Ovary (tissue), 9 donors: ENCODE results near the gene DTNBP1. TPM values are rescaled to one million over a fixed set of nuclear protein-coding genes. Genes with fewer than 3 reads are reported as not detected.

Experiments used
- DNase-seq, 5 donors: peaks; one replicate each; pipeline ENCODE4 v3.0.0-alpha.2; 2019 to 2020
- H3K27ac ChIP-seq, 2 donors: fragments of 200-600 bp; one replicate each; pipeline versions ENCODE4 v1.5.1 to v1.8.0; 2019 to 2022
- H3K27me3 ChIP-seq: fragments of 200-600 bp; one replicate; pipeline ENCODE4 v1.8.0; 2022
- H3K36me3 ChIP-seq: fragments of 200-600 bp; sonication (generic); one replicate; pipeline ENCODE4 v1.5.1; 2019
- H3K4me1 ChIP-seq: one replicate; pipeline ENCODE4 v1.8.1; 2013; ENCODE audit warnings: mild to moderate bottlenecking, moderate library complexity; ENCODE audit not compliant: insufficient read depth
- H3K4me3 ChIP-seq: fragments of 200-600 bp; sonication (generic); one replicate; pipeline ENCODE4 v1.5.1; 2017
- H3K9me3 ChIP-seq, 2 donors: fragments of 200-600 bp in 1 of 2; sonication (generic) in 1 of 2; one replicate each; pipeline versions ENCODE4 v1.5.1 to v1.8.1; 2013 to 2019; ENCODE audit warnings: mild to moderate bottlenecking in 1 of 2, moderate library complexity in 1 of 2
- EP300 ChIP-seq: sonication (generic); formaldehyde crosslinking; IDR thresholded peaks from one replicate; pipeline ENCODE4 v1.6.1; 2017; ENCODE audit warnings: antibody characterized with exemption
- POLR2A ChIP-seq: fragments of 450-650 bp; IDR thresholded peaks from one replicate; pipeline ENCODE4 v1.6.1; 2017; ENCODE audit warnings: antibody characterized with exemption, mild to moderate bottlenecking, moderate library complexity
- WGBS, 3 donors: extraction: QIAGEN DNeasy Blood & Tissue Kit in 1 of 3; methylation state at CpG; one replicate each; pipeline versions ENCODE4 v1.1.5 to v1.1.7; 2013 to 2017; 5-methylcytosine and 5-hydroxymethylcytosine counted together
- intact Hi-C, 4 donors: fragments of 100-400 bp; cut with DNase I; formaldehyde crosslinking; loops; one replicate each; pipeline versions ENCODE4 v1.11.0 to v1.15.1; 2022 to 2023
- polyA plus RNA-seq, 2 donors: library from polyadenylated mRNA; stranded (reverse); fragments of 200-250 nt in 1 of 2; fragments of 350-450 nt in 1 of 2; fragmentation: Illumina TruSeq in 1 of 2; extraction: RNeasy Lipid Tissue Mini Kit (QIAGEN cat#74804) in 1 of 2; gene quantifications; one replicate each; pipeline ENCODE4 v1.2.3, GENCODE V29; 2013 to 2014
- total RNA-seq, 7 donors: library from RNA; depleted of rRNA in 2 of 7; stranded (reverse); fragments of >200 nt in 2 of 7; fragmentation: NEBNext Ultra II Directional in 3 of 7; extraction: Animal tissue kit (Norgen Biotek cat#: 25700) in 3 of 7; gene quantifications; one replicate each; pipeline versions ENCODE4 v1.1.0 to v1.2.4, GENCODE V29; 2016 to 2023
- TF ChIP-seq, protein P1 (sequence below), 3 donors: fragments of 450-650 bp in 2 of 3; fragments of 200-600 bp in 1 of 3; IDR thresholded peaks; one replicate each; pipeline versions ENCODE4 v1.5.1 to v1.8.0; 2016 to 2022; ENCODE audit warnings: antibody characterized with exemption in 3 of 3, mild to moderate bottlenecking in 1 of 3
- donor health status: DM: no; HTN: no; CAD: no; lungs with moderate emphysema.
- donor health status: DM: no; HTN: no; CAD: no.
- donor health status: Bipolar disorder and iron deficiency.
- donor health status: DM: yes; HTN: yes; CAD: no.
- donor health status: DM: no; HTN: no; CAD: no.
- donor health status: DM: yes; HTN: yes; CAD: no.

DTNBP1 gene
- total and polyA plus RNA-seq, 9 donors: 11.0 to 21.4 (median 15.6) TPM

DNA sequence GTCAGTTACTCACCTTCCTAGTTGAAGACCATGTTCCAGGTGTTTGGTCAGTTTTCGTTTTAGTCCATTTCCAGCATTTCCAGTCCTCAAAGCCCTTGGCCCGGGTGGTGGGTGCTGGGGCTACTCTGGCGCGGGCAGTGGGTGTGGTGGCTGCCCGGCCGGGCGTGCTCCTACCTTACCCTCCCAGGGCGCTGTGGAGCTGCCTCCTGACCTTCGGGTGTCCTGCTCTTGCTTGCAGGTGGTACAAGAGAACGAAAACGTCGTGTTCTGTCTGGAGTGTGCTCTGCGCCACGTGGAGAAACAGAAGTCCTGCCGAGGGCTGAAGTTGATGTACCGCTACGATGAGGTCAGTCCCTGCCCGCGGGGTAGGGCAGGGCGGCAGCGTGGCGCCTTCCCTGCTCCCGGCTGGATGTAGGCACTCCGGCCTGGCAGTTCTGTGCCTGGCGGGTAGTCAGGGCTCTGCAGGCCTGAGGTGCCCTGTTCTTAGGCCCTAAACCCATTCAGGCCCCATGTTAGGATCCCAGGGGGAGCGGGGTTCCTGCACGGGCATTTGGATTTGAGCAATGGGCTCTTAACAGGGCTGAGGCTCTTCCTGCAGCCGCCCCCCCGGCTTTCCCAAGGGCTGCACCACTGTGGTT, 145.8 kb downstream of the DTNBP1 start:
- H3K36me3 ChIP-seq: no peaks in the 10 kb centered on the region

GRCh38 chr6:15516378-15516777, 146.4 kb downstream of the DTNBP1 start:
- Histone ChIP-seq H3K4me1 (no peaks in the 10 kb centered on the region), H3K4me3 (no peak overlapping the region), H3K36me3 (no peaks in the 10 kb centered on the region), H3K27me3 (no peaks in the 10 kb centered on the region), H3K9me3 (no peaks in the 10 kb centered on the region), H3K27ac (no peak overlapping the region)
- no peak for DNase-seq
- WGBS, 3 donors: 95 to 96% (median 96%) methylated on average over 13 of the region's 13 CpGs
- intact Hi-C loops: loop anchor here in 1 of 4 donors (10.0 kb wide), 1 partner anchor 108 kb away; no protein-coding TSS in a partner anchor
- TF ChIP-seq EP300 (no peak), POLR2A (no peak)
- TF ChIP-seq, protein P1, sequence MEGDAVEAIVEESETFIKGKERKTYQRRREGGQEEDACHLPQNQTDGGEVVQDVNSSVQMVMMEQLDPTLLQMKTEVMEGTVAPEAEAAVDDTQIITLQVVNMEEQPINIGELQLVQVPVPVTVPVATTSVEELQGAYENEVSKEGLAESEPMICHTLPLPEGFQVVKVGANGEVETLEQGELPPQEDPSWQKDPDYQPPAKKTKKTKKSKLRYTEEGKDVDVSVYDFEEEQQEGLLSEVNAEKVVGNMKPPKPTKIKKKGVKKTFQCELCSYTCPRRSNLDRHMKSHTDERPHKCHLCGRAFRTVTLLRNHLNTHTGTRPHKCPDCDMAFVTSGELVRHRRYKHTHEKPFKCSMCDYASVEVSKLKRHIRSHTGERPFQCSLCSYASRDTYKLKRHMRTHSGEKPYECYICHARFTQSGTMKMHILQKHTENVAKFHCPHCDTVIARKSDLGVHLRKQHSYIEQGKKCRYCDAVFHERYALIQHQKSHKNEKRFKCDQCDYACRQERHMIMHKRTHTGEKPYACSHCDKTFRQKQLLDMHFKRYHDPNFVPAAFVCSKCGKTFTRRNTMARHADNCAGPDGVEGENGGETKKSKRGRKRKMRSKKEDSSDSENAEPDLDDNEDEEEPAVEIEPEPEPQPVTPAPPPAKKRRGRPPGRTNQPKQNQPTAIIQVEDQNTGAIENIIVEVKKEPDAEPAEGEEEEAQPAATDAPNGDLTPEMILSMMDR (IDR thresholded peaks at IDR 0.05): no peak

More for the DNA sequence above, 145.8 kb downstream of the DTNBP1 start:
- WGBS, 3 donors: 96 to 97% (median 97%) methylated on average over 29 of the region's 29 CpGs
- Histone ChIP-seq H3K9me3 (no peaks in the 10 kb centered on the region), H3K27ac (no peak overlapping the region), H3K27me3 (no peaks in the 10 kb centered on the region), H3K4me3 (no peak overlapping the region), H3K4me1 (no peaks in the 10 kb centered on the region)
- TF ChIP-seq, protein P1 (IDR thresholded peaks at IDR 0.05): no peak
- TF ChIP-seq POLR2A (no peak), EP300 (no peak)
- intact Hi-C loops: loop anchor here in 1 of 4 donors (10.0 kb wide), 1 partner anchor 108 kb away; no protein-coding TSS in a partner anchor
- no peak for DNase-seq

DNA sequence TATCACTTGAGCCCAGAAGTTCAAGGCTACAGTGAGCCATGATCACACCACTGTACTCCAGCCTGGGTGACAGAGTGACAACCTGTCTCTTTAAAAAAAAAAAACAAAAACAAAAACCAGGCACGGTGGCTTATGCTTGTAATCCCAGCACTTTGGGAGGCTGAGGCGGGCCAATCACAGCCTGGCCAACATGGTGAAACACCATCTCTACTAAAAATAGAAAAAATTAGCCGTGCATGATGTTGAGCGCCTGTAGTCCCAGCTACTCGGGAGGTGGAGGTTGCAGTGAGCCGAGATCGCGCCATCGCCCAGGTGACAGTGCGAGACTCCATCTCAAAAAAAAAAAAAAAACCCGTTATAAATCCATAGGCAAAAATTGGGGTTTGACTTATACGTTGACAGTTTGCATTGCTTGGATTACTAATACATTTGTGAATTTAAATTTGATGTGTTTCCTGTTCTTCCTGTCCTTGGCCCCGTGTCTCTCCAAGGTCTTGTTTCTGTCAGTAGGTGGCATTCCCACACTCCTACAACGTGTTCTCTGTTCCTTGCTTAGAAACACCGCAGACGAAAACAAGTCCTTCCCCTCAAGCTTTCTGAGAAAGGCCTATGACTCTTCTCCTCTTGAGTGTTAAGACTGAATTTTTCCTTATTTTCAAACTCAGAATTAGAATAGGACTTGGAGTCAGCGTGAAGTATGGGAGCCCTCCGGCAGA, 147.0 kb downstream of the DTNBP1 start:
- no peak for DNase-seq
- Histone ChIP-seq H3K4me3 (no peak overlapping the region), H3K27ac (no peak overlapping the region), H3K9me3 (no peaks in the 10 kb centered on the region), H3K4me1 (no peaks in the 10 kb centered on the region), H3K36me3 (no peaks in the 10 kb centered on the region), H3K27me3 (no peaks in the 10 kb centered on the region)
- TF ChIP-seq EP300 (no peak), POLR2A (no peak)
- TF ChIP-seq, protein P1 (IDR thresholded peaks at IDR 0.05): no peak
- intact Hi-C loops: loop anchor here in 1 of 4 donors (10.0 kb wide), 1 partner anchor 109 kb away; no protein-coding TSS in a partner anchor
- WGBS, 3 donors: 57 to 71% (median 67%) methylated on average over 18 of the region's 18 CpGs

DNA sequence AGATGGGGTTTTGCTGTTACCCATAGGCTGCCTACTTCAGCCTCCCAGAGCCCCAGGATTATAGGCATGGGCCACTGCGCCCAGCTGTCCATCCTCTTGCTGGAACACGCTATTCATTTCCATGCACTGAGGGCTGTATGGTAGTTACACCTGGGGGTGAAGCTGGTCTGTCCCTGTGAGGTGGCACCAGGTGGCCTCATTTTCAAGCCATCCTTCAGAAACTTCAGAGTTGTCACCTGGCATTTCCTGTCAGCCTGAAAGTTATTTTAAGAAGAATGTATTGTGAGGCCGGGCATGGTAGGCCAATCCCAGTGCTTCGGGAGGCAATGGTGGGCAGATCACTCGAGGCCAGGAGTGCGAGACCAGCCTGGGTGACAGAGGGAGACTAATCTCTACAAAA, 147.6 kb downstream of the DTNBP1 start:
- no peak overlapping the region for H3K4me3 ChIP-seq
- no peaks in the 10 kb centered on the region for H3K27me3 ChIP-seq
- no peaks in the 10 kb centered on the region for H3K4me1 ChIP-seq
- no peaks in the 10 kb centered on the region for H3K36me3 ChIP-seq
- WGBS, 3 donors: 96 to 98% (median 96%) methylated on average over 6 of the region's 6 CpGs
- H3K9me3 ChIP-seq: no peaks in the 10 kb centered on the region
- TF ChIP-seq, protein P1 (IDR thresholded peaks at IDR 0.05): no peak
- no peak for TF ChIP-seq POLR2A
- TF ChIP-seq EP300: no peak
- DNase-seq: no peak
- intact Hi-C loops: loop anchor here in 1 of 4 donors (10.0 kb wide), 1 partner anchor 110 kb away; no protein-coding TSS in a partner anchor
- H3K27ac ChIP-seq: no peak overlapping the region
